WTC11 (cell line): ENCODE measurements around the gene PDXK. TPM values are rescaled to one million over a fixed set of nuclear protein-coding genes. Genes with fewer than 3 reads are reported as not detected.
A peak's percentile ranks its signal among the peaks of the same experiment; 100 is the strongest.

ENCODE experiments used
- ATAC-seq: fragments of 200-7000 bp; cut with Tn5 transposase; 2 replicates; pipeline ENCODE4 v1.10.0; 2021; ENCODE audit warnings: mild to moderate bottlenecking, moderate library complexity
- CTCF ChIA-PET: fragments of 300-600 bp; sonication (Branson Sonifier 250); formaldehyde crosslinking; loops from one replicate; lab custom pipeline; 2021; ENCODE audit warnings: antibody characterized with exemption; lab: Charles Lee
- POLR2A ChIA-PET: fragments of 350-600 bp; sonication (Branson Sonifier 250); formaldehyde crosslinking; loops from one replicate; lab custom pipeline; 2021; ENCODE audit warnings: antibody characterized with exemption; lab: Charles Lee
- DNase-seq: peaks from one replicate; pipeline ENCODE4 v3.0.0; 2021; ENCODE audit warnings: low spot score
- H3K27ac Mint-ChIP-seq: 2 replicates; pipeline ENCODE4 v1.8.0; 2021; ENCODE audit warnings: mixed read lengths
- H3K27me3 Mint-ChIP-seq: 2 replicates; pipeline ENCODE4 v1.8.0; 2021; ENCODE audit warnings: low read depth, mild to moderate bottlenecking, moderate library complexity, mixed read lengths
- H3K36me3 Mint-ChIP-seq: 2 replicates; pipeline ENCODE4 v1.8.0; 2021; ENCODE audit warnings: mixed read lengths
- H3K4me1 Mint-ChIP-seq: 2 replicates; pipeline ENCODE4 v1.8.0; 2022; ENCODE audit warnings: mixed read lengths
- H3K4me3 Mint-ChIP-seq: 2 replicates; pipeline ENCODE4 v1.8.0; 2021; ENCODE audit warnings: mild to moderate bottlenecking, moderate library complexity, mixed read lengths
- H3K9me3 Mint-ChIP-seq: 2 replicates; pipeline ENCODE4 v1.8.0; 2021; ENCODE audit warnings: mixed read lengths
- CREB1 ChIP-seq: sonication (generic); formaldehyde crosslinking; IDR thresholded peaks from 2 replicates; pipeline ENCODE4 v1.8.0; 2023; ENCODE audit warnings: mild to moderate bottlenecking, missing genetic modification reagents
- ESRRA ChIP-seq: sonication (generic); formaldehyde crosslinking; IDR thresholded peaks from 2 replicates; pipeline ENCODE4 v1.8.1; 2022; ENCODE audit warnings: mild to moderate bottlenecking, missing genetic modification reagents, borderline replicate concordance
- FOXJ3 ChIP-seq: sonication (generic); formaldehyde crosslinking; IDR thresholded peaks from 2 replicates; pipeline ENCODE4 v1.9.0; 2021; ENCODE audit warnings: missing genetic modification reagents, mild to moderate bottlenecking, borderline replicate concordance
- GRHL2 ChIP-seq: fragments of 250-450 bp; sonication (Bioruptor Pico); IDR thresholded peaks from 2 replicates; pipeline ENCODE4 v1.8.0; 2022; ENCODE audit warnings: mild to moderate bottlenecking, moderate library complexity; ENCODE audit not compliant: insufficient replicate concordance, severe bottlenecking
- HMGA2 ChIP-seq: fragments of 250-450 bp; sonication (Bioruptor Pico); IDR thresholded peaks from 2 replicates; pipeline ENCODE4 v1.4.0; 2021; ENCODE audit warnings: mild to moderate bottlenecking, moderate library complexity
- HMGXB4 ChIP-seq: sonication (generic); formaldehyde crosslinking; IDR thresholded peaks from 2 replicates; pipeline ENCODE4 v1.8.1; 2023; ENCODE audit warnings: mild to moderate bottlenecking, moderate library complexity, missing genetic modification reagents
- JUN ChIP-seq: sonication (generic); formaldehyde crosslinking; IDR thresholded peaks from 2 replicates; pipeline ENCODE4 v1.8.0; 2023; ENCODE audit warnings: mild to moderate bottlenecking, missing genetic modification reagents
- KAT7 ChIP-seq: sonication (generic); formaldehyde crosslinking; IDR thresholded peaks from 2 replicates; pipeline ENCODE4 v1.8.1; 2023; ENCODE audit warnings: missing genetic modification reagents, mild to moderate bottlenecking, borderline replicate concordance
- NFYB ChIP-seq: sonication (generic); formaldehyde crosslinking; conservative IDR thresholded peaks from 2 replicates; pipeline ENCODE4 v1.8.0; 2022; ENCODE audit warnings: low read depth, missing genetic modification reagents
- NR1H2 ChIP-seq: sonication (generic); formaldehyde crosslinking; IDR thresholded peaks from 2 replicates; pipeline ENCODE4 v1.9.0; 2021; ENCODE audit warnings: mild to moderate bottlenecking, moderate library complexity, missing genetic modification reagents
- OVOL2 ChIP-seq: fragments of 250-450 bp; sonication (Bioruptor Pico); IDR thresholded peaks from 2 replicates; pipeline ENCODE4 v1.9.0; 2021; ENCODE audit warnings: mild to moderate bottlenecking, borderline replicate concordance
- PRRX2 ChIP-seq: fragments of 250-450 bp; sonication (Bioruptor Pico); IDR thresholded peaks from 2 replicates; pipeline ENCODE4 v1.8.0; 2021; ENCODE audit warnings: mild to moderate bottlenecking
- TP53 ChIP-seq: sonication (generic); formaldehyde crosslinking; IDR thresholded peaks from 2 replicates; pipeline ENCODE4 v1.8.1; 2023; ENCODE audit warnings: mild to moderate bottlenecking, missing genetic modification reagents
- ZNF416 ChIP-seq: fragments of 250-450 bp; sonication (Bioruptor Pico); IDR thresholded peaks from 2 replicates; pipeline ENCODE4 v1.9.0; 2021; ENCODE audit warnings: mild to moderate bottlenecking, inconsistent platforms
- total RNA-seq: library from RNA; stranded (reverse); gene quantifications from 3 replicates; pipeline ENCODE4 v1.2.3, GENCODE V29; 2021
- TF ChIP-seq, protein P1 (sequence below): sonication (generic); formaldehyde crosslinking; IDR thresholded peaks from 2 replicates; pipeline ENCODE4 v1.8.1; 2022; ENCODE audit warnings: low read depth, missing genetic modification reagents, borderline replicate concordance
- TF ChIP-seq, protein P2 (sequence below): sonication (generic); formaldehyde crosslinking; IDR thresholded peaks from 2 replicates; pipeline ENCODE4 v1.8.0; 2022; ENCODE audit warnings: mild to moderate bottlenecking, missing genetic modification reagents
- TF ChIP-seq, protein P3 (sequence below): fragments of 200-600 bp; IDR thresholded peaks from 2 replicates; pipeline ENCODE4 v1.8.0; 2022; ENCODE audit warnings: antibody characterized with exemption

The PDXK gene
- total RNA-seq, 1 experiment from 2014 or later = 120 TPM

DNA sequence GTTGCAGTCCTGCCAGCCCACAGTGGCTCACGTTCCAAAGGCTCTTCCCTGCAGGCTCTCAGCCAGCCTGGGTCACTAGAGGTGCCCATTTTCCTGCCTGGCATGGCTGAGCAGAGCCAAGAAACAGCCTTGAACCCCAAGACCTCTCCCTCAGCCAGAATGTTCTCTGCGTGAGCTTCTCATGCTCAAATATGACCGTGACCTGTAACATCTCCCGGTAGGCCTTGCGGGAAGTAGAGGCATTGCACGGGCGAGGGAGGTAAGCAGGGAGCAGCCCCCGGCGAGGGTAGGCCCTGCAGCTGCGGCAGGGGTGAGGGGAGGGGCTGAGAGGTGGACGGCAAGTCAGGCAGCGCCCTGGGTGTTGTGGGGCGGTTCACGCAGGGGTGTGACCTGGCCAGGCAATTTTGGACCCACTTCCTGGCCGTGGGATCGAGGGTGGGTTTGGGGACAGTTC lies 90.4 kb downstream of the PDXK start:
- TF ChIP-seq PRRX2 = no peak
- TF ChIP-seq ESRRA (CRISPR knock-in tag) = no peak
- TF ChIP-seq KAT7 (CRISPR knock-in tag) = no peak
- no peak for TF ChIP-seq NR1H2 (CRISPR knock-in tag)
- no peaks in the 10 kb centered on the region for H3K36me3 Mint-ChIP-seq
- ChIA-PET CTCF (interaction anchor here (0.7 to 3.1 kb wide), 5 partner anchors 19 to 166 kb away, joined by 3 to 17 read pairs (median 8); no protein-coding TSS in a partner anchor), POLR2A (interaction anchor here (1.6 kb wide), 1 partner anchor 132 kb away, joined by 4 read pairs; no protein-coding TSS in a partner anchor)
- no peaks in the 10 kb centered on the region for H3K27me3 Mint-ChIP-seq
- H3K9me3 Mint-ChIP-seq = no peaks in the 10 kb centered on the region
- no peak for DNase-seq
- no peak overlapping the region for H3K4me3 Mint-ChIP-seq
- peaks cover 16% of the 10 kb centered on the region for H3K4me1 Mint-ChIP-seq
- no peak overlapping the region; the same call in 1 of the 2 replicates for H3K27ac Mint-ChIP-seq
- ATAC-seq = no peak

- Mint-ChIP-seq H3K36me3 (no peaks in the 10 kb centered on the region), H3K9me3 (no peaks in the 10 kb centered on the region), H3K27ac (no peak overlapping the region), H3K4me1 (peaks cover 22% of the 10 kb centered on the region), H3K4me3 (no peak overlapping the region), H3K27me3 (no peaks in the 10 kb centered on the region)
- ChIA-PET CTCF (interaction anchor here (0.6 to 3.1 kb wide), 12 partner anchors 16 to 166 kb away, joined by 3 to 17 read pairs (median 6); partner anchors contain the start of gene RRP1), POLR2A (no interaction called here)
- ATAC-seq = no peak
- no peak for DNase-seq
- no peak for TF ChIP-seq ZNF416 (CRISPR knock-in tag)
- TF ChIP-seq GRHL2 (CRISPR knock-in tag) = no peak
- TF ChIP-seq NFYB = no peak
- no peak for TF ChIP-seq OVOL2 (CRISPR knock-in tag)
- TF ChIP-seq CREB1 (CRISPR knock-in tag) = no peak
- no peak for TF ChIP-seq TP53 (CRISPR knock-in tag)
- TF ChIP-seq HMGA2 (CRISPR knock-in tag) = no peak
- TF ChIP-seq JUN = no peak
- TF ChIP-seq, protein P1, sequence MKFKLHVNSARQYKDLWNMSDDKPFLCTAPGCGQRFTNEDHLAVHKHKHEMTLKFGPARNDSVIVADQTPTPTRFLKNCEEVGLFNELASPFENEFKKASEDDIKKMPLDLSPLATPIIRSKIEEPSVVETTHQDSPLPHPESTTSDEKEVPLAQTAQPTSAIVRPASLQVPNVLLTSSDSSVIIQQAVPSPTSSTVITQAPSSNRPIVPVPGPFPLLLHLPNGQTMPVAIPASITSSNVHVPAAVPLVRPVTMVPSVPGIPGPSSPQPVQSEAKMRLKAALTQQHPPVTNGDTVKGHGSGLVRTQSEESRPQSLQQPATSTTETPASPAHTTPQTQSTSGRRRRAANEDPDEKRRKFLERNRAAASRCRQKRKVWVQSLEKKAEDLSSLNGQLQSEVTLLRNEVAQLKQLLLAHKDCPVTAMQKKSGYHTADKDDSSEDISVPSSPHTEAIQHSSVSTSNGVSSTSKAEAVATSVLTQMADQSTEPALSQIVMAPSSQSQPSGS = no peak
- TF ChIP-seq, all 79 proteins: peak for 0
Observed at GRCh38 chr21:43809853-43810504, 91.0 kb downstream of the PDXK start.

DNA sequence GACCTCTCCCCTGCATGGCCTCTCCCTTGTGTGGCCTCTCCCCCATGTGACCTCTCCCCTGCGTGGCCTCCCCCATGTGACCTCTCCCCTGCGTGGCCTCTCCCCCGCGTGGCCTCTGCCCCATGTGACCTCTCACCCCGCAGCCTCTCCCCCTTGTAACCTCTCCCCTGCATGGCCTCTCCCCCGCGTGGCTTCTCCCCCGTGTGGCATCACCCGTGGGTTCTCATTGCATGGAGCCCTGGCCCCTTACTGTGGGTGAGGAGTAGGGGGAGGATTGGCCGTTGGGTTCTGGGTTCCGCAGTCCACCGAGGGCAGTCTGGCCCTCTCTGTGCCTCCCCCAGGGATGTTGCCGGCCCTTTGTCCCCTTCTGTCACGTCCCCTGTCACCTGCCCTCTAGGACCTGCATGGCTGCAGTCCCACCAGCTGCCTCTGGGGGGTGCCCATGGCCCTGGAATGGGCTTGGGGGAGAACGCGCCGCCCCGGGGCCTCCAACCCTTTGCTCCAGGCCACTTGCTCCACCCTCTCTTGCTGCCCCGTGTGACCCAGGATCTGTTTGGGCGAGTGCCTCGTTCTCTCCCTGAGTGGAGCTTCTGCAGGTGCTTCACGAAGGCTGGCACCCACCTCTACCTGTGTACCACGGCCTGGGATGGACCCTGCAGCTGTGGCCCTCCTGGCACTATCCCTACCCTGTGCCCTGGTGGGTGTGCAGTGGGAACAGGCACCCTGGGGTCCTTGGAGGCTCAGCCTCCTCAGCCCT lies 91.8 kb downstream of the PDXK start:
- H3K9me3 Mint-ChIP-seq = no peaks in the 10 kb centered on the region
- POLR2A ChIA-PET = no interaction called here
- no peaks in the 10 kb centered on the region for H3K27me3 Mint-ChIP-seq
- CTCF ChIA-PET = interaction anchor here (0.6 to 3.1 kb wide), 11 partner anchors 10 to 165 kb away, joined by 3 to 17 read pairs (median 5); partner anchors contain the start of gene RRP1
- H3K4me3 Mint-ChIP-seq = no peak overlapping the region
- no peak overlapping the region for H3K27ac Mint-ChIP-seq
- peak; percentile 77 for ATAC-seq
- H3K36me3 Mint-ChIP-seq = no peaks in the 10 kb centered on the region
- TF ChIP-seq, protein P2, sequence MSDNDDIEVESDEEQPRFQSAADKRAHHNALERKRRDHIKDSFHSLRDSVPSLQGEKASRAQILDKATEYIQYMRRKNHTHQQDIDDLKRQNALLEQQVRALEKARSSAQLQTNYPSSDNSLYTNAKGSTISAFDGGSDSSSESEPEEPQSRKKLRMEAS (CRISPR knock-in tag) = 0 out of 2 replicates have a peak, but pooled peaks have one; percentile 33
- TF ChIP-seq FOXJ3 (CRISPR knock-in tag) = no peak
- TF ChIP-seq, protein P3, sequence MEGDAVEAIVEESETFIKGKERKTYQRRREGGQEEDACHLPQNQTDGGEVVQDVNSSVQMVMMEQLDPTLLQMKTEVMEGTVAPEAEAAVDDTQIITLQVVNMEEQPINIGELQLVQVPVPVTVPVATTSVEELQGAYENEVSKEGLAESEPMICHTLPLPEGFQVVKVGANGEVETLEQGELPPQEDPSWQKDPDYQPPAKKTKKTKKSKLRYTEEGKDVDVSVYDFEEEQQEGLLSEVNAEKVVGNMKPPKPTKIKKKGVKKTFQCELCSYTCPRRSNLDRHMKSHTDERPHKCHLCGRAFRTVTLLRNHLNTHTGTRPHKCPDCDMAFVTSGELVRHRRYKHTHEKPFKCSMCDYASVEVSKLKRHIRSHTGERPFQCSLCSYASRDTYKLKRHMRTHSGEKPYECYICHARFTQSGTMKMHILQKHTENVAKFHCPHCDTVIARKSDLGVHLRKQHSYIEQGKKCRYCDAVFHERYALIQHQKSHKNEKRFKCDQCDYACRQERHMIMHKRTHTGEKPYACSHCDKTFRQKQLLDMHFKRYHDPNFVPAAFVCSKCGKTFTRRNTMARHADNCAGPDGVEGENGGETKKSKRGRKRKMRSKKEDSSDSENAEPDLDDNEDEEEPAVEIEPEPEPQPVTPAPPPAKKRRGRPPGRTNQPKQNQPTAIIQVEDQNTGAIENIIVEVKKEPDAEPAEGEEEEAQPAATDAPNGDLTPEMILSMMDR = peak; percentile 97
- no peak for TF ChIP-seq OVOL2 (CRISPR knock-in tag)
- 0 out of 2 replicates have a peak, but pooled peaks have one; percentile 42 for TF ChIP-seq HMGXB4 (CRISPR knock-in tag)
- peaks cover 22% of the 10 kb centered on the region for H3K4me1 Mint-ChIP-seq
- peak; percentile 98 for DNase-seq
